GM12801 (cell line): ENCODE data around the gene AHDC1.

Source experiments
- CTCF ChIP-seq: IDR thresholded peaks from one replicate; pipeline ENCODE4 v1.5.1; 2011; ENCODE audit warnings: control low read depth; ENCODE audit not compliant: insufficient read length; ENCODE audit errors: extremely low read depth

Gene AHDC1

GRCh38 chr1:27536010-27536757 is 67.8 kb downstream of the AHDC1 start:
- no peak for TF ChIP-seq CTCF

- TF ChIP-seq CTCF, result no peak
These were observed 68.6 kb downstream of the AHDC1 start for GRCh38 chr1:27535386-27535785.

- no peak for TF ChIP-seq CTCF
These were observed 71.8 kb downstream of the AHDC1 start for GRCh38 chr1:27531959-27532685.

- TF ChIP-seq CTCF, result no peak
These were observed 73.8 kb downstream of the AHDC1 start for GRCh38 chr1:27530192-27530591.

- no peak for TF ChIP-seq CTCF
These were observed 74.3 kb downstream of the AHDC1 start for GRCh38 chr1:27529704-27530018.

GRCh38 chr1:27528818-27529703 is 74.9 kb downstream of the AHDC1 start:
- TF ChIP-seq CTCF, result no peak

GRCh38 chr1:27527890-27528817 is 75.8 kb downstream of the AHDC1 start:
- TF ChIP-seq CTCF, result no peak
